B cell (primary cell): ENCODE data around the gene SNAPC3. TPM values are rescaled to one million over a fixed set of nuclear protein-coding genes. Genes with fewer than 3 reads are reported as not detected.

Experiments
- ATAC-seq: fragments of 200-7000 bp; cut with Tn5 transposase; one replicate; pipeline ENCODE4 v1.10.0; 2021; ENCODE audit warnings: low read depth, mild to moderate bottlenecking, moderate number of reproducible peaks, moderate library complexity
- CTCF ChIA-PET: fragments of 350-600 bp; sonication (Branson Sonifier 250); formaldehyde crosslinking; loops from one replicate; lab custom pipeline; 2021; ENCODE audit warnings: antibody characterized with exemption, inconsistent platforms; lab: Charles Lee
- POLR2A ChIA-PET: fragments of 350-600 bp; sonication (Branson Sonifier 250); formaldehyde crosslinking; loops from one replicate; lab custom pipeline; 2021; ENCODE audit warnings: antibody characterized with exemption; lab: Charles Lee
- DNase-seq: peaks from one replicate; pipeline ENCODE4 v3.0.0; 2013
- H2AFZ ChIP-seq: 2 replicates; pipeline ENCODE4 v1.6.1; 2012; ENCODE audit warnings: mild to moderate bottlenecking, low read depth, low read length; ENCODE audit not compliant: insufficient read depth, poor library complexity, severe bottlenecking
- H3K27ac ChIP-seq, 2 donors: 1 replicate in 1 of 2; 2 replicates in 1 of 2; pipeline ENCODE4 v1.5.1; 2012 to 2013; ENCODE audit warnings: low read length in 2 of 2, mild to moderate bottlenecking in 2 of 2, moderate library complexity in 1 of 2
- H3K27me3 ChIP-seq, 4 experiments: fragments of 200-600 bp in 1 of 4; sonication (generic) in 1 of 4; replicated peaks in 1 of 4; 1 replicate in 2 of 4; 2 replicates in 2 of 4; pipeline versions ENCODE4 v1.6.1 to v1.7.0; 2013 to 2016; ENCODE audit warnings: low read length in 3 of 4, mild to moderate bottlenecking in 2 of 4, mixed read lengths in 1 of 4, moderate library complexity in 1 of 4; ENCODE audit not compliant: insufficient read depth in 4 of 4, control insufficient read depth in 3 of 4; ENCODE audit errors: control extremely low read depth in 1 of 4
- H3K36me3 ChIP-seq, 2 experiments: replicated peaks in 1 of 2; 1 replicate in 1 of 2; 2 replicates in 1 of 2; pipeline versions ENCODE4 v1.6.1 to v1.7.1; 2013; ENCODE audit warnings: low read length in 1 of 2; ENCODE audit not compliant: insufficient read depth in 2 of 2, control insufficient read depth in 1 of 2; ENCODE audit errors: control extremely low read depth in 1 of 2, extremely low read depth in 1 of 2
- H3K4me1 ChIP-seq, 2 donors: fragments of 200-600 bp in 1 of 2; sonication (generic) in 1 of 2; 1 replicate in 1 of 2; 2 replicates in 1 of 2; pipeline versions ENCODE4 v1.5.1 to v1.6.1; 2013 to 2017; ENCODE audit warnings: low read length in 2 of 2; ENCODE audit not compliant: control insufficient read depth in 2 of 2, insufficient read depth in 2 of 2
- H3K4me2 ChIP-seq: replicated peaks from 2 replicates; pipeline ENCODE3; 2012; ENCODE audit warnings: mild to moderate bottlenecking, low read depth, low read length; ENCODE audit not compliant: poor library complexity, severe bottlenecking
- H3K4me3 ChIP-seq, 5 experiments: fragments of 200-600 bp in 1 of 5; sonication (generic) in 1 of 5; 1 replicate in 3 of 5; 2 replicates in 2 of 5; pipeline versions ENCODE4 v1.5.1 to v1.7.0; 2011 to 2016; ENCODE audit warnings: low read length in 4 of 5, mild to moderate bottlenecking in 4 of 5, low read depth in 2 of 5, control low read depth in 1 of 5, moderate library complexity in 1 of 5; ENCODE audit not compliant: insufficient read depth in 1 of 5; ENCODE audit errors: control extremely low read depth in 1 of 5, extremely low read depth in 1 of 5
- H3K79me2 ChIP-seq: fragments of 200-600 bp; sonication (generic); one replicate; pipeline ENCODE4 v1.6.0; 2016; ENCODE audit warnings: low read length; ENCODE audit not compliant: control insufficient read depth, insufficient read depth
- H3K9ac ChIP-seq: fragments of 200-600 bp; sonication (generic); 2 replicates; pipeline ENCODE4 v1.6.1; 2017; ENCODE audit warnings: mild to moderate bottlenecking, low read length, moderate library complexity
- H3K9me3 ChIP-seq, 3 donors: one replicate each; pipeline versions ENCODE4 v1.6.1 to v1.7.1; 2013; ENCODE audit warnings: low read length in 2 of 3; ENCODE audit not compliant: control insufficient read depth in 2 of 3, insufficient read depth in 1 of 3; ENCODE audit errors: control extremely low read depth in 1 of 3
- H4K20me1 ChIP-seq: 2 replicates; pipeline ENCODE4 v1.6.0; 2012; ENCODE audit warnings: mild to moderate bottlenecking, low read length; ENCODE audit not compliant: insufficient read depth, control insufficient read depth, poor library complexity, severe bottlenecking
- H3K27ac Mint-ChIP-seq: one replicate; pipeline ENCODE4 v1.8.0; 2021; ENCODE audit warnings: mixed read lengths
- H3K27me3 Mint-ChIP-seq: one replicate; pipeline ENCODE4 v1.8.0; 2021; ENCODE audit warnings: mixed read lengths
- H3K4me1 Mint-ChIP-seq: one replicate; pipeline ENCODE4 v1.8.0; 2021; ENCODE audit warnings: mixed read lengths
- H3K4me3 Mint-ChIP-seq: one replicate; pipeline ENCODE4 v1.8.0; 2021; ENCODE audit warnings: mixed read lengths
- H3K9me3 Mint-ChIP-seq: one replicate; pipeline ENCODE4 v1.8.0; 2022; ENCODE audit warnings: mixed read lengths; ENCODE audit not compliant: insufficient read depth
- CTCF ChIP-seq: fragments of 200-600 bp; IDR thresholded peaks from one replicate; pipeline ENCODE4 v1.8.0; 2022; ENCODE audit warnings: antibody characterized with exemption, mild to moderate bottlenecking
- EZH2 ChIP-seq: IDR thresholded peaks from 2 replicates; pipeline ENCODE4 v1.6.1; 2012; ENCODE audit warnings: borderline replicate concordance, low read depth, mild to moderate bottlenecking, moderate library complexity, low read length; ENCODE audit not compliant: insufficient read depth, poor library complexity, severe bottlenecking
- WGBS: methylation state at CpG from one replicate; pipeline ENCODE4 v1.1.5; 2013; ENCODE audit warnings: missing lambda C conversion rate; ENCODE audit not compliant: insufficient coverage; 5-methylcytosine and 5-hydroxymethylcytosine counted together
- intact Hi-C: fragments of 100-400 bp; cut with micrococcal nuclease; formaldehyde crosslinking; loops from one replicate; pipeline ENCODE4 v1.10.0; 2022
- polyA plus RNA-seq: library from polyadenylated mRNA; depleted of rRNA; stranded (reverse); fragments of >200 nt; gene quantifications from 2 replicates; pipeline ENCODE4 v1.2.3, GENCODE V29; 2012
- total RNA-seq, 2 donors: library from RNA; stranded (reverse); fragments of 120-200 nt in 1 of 2; gene quantifications; 1 replicate in 1 of 2; 2 replicates in 1 of 2; pipeline versions ENCODE4 v1.2.3 to v1.2.4, GENCODE V29; 2013 to 2022

SNAPC3 gene
- total and polyA plus RNA-seq, 2 donors (not counting 1 experiment from before 2014, with no cell fraction given) = 16.6 to 48.3 TPM

GRCh38 chr9:15400281-15400941 lies 22.3 kb upstream of the SNAPC3 start:
- no peak overlapping the region for H3K9ac ChIP-seq
- peaks cover 0 to 4% (median 2%) of the 10 kb centered on the region in 3 donors for H3K9me3 ChIP-seq
- Mint-ChIP-seq H3K27me3 (peaks cover 3% of the 10 kb centered on the region), H3K4me1 (no peaks in the 10 kb centered on the region), H3K27ac (no peak overlapping the region), H3K4me3 (no peak overlapping the region), H3K9me3 (no peaks in the 10 kb centered on the region)
- ChIA-PET CTCF (interaction anchor here (0.7 kb wide), 1 partner anchor 122 kb away, joined by 3 read pairs; no protein-coding TSS in a partner anchor), POLR2A (no interaction called here)
- no peak overlapping the region for H3K27ac ChIP-seq
- no peak for DNase-seq
- H3K4me1 ChIP-seq = no peaks in the 10 kb centered on the region
- H3K27me3 ChIP-seq = no peaks in the 10 kb centered on the region
- no peak for ATAC-seq
- TF ChIP-seq CTCF = no peak
- TF ChIP-seq EZH2 = no peak
- intact Hi-C loops = no loop called here
- peak overlapping the region; percentile 3 for H2AFZ ChIP-seq
- H3K36me3 ChIP-seq = no peaks in the 10 kb centered on the region
- no peak overlapping the region for H3K4me2 ChIP-seq
- 77% methylated on average over 3 of the region's 5 CpGs for WGBS
- no peak overlapping the region for H3K4me3 ChIP-seq
- no peaks in the 10 kb centered on the region for H3K79me2 ChIP-seq
- H4K20me1 ChIP-seq = no peaks in the 10 kb centered on the region

- WGBS = 100% methylated on average over 3 of the region's 8 CpGs
Observed at GRCh38 chr9:15401266-15401665, 21.4 kb upstream of the SNAPC3 start.

More at GRCh38 chr9:15401266-15401665, 21.4 kb upstream of the SNAPC3 start:
- no peaks in the 10 kb centered on the region for H3K36me3 ChIP-seq
- no peak overlapping the region for H3K4me3 Mint-ChIP-seq
- H3K4me1 ChIP-seq = no peaks in the 10 kb centered on the region
- H2AFZ ChIP-seq = no peak overlapping the region
- no peaks in the 10 kb centered on the region for H3K27me3 ChIP-seq
- no peak overlapping the region for H3K27ac ChIP-seq
- no peak overlapping the region for H3K9ac ChIP-seq
- CTCF ChIA-PET = no interaction called here
- no peak overlapping the region for H3K4me3 ChIP-seq
- no peaks in the 10 kb centered on the region for H4K20me1 ChIP-seq
- no peak for DNase-seq
- no peaks in the 10 kb centered on the region for H3K9me3 Mint-ChIP-seq
- TF ChIP-seq EZH2 (no peak), CTCF (no peak)
- intact Hi-C loops = no loop called here
- H3K4me2 ChIP-seq = no peak overlapping the region
- H3K79me2 ChIP-seq = no peaks in the 10 kb centered on the region
- no peak overlapping the region for H3K27ac Mint-ChIP-seq
- H3K4me1 Mint-ChIP-seq = no peaks in the 10 kb centered on the region
- H3K9me3 ChIP-seq = peaks cover 0 to 9% (median 2%) of the 10 kb centered on the region in 3 donors
- no peak for ATAC-seq
- POLR2A ChIA-PET = no interaction called here
- peaks cover 3% of the 10 kb centered on the region for H3K27me3 Mint-ChIP-seq
